Measurements from ENCODE around the gene MTHFSD.

DNA sequence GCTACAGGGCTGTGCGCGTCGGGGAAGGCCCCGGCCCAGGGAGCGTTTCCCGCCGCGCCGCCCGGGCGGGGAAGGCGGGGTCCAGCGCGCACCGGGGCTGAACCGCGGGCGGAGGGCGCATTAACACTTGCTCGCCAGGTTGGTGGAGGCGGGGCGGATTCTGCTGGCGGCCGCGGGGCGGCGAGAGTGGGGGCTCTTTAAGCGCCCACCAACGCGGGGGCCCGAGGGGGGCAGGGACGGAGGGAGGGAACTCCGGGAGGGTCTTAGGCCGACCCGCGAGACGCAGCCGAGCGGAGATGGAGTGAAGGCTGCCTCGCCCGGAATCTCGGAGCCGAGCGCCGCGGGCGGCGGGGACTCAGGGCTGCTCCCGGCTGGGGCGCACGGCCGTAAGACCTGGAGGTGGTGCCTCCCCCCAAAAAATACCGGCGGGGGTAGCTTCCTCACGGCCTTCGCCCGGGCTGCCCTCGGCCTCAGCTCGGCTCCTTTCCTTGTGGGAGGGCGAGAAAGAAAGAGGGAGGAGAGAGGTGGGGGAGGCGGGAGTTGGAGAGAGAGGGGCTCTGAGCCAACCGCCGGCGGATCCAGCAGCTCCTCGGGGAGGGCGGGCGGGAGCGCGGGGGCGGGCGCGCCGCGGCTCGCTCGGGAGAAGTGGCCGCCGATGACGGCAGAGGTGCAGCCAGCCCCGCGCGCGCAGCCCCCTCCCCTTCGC, 45.1 kb downstream of the MTHFSD start:
- TF ChIP-seq GATA2 (CRISPR knock-in tag; IDR thresholded peaks at IDR 0.05) (no peak), POLR2AphosphoS5 (IDR thresholded peaks at IDR 0.05; ENCODE audit: low read depth, low read length) (no peak), JUND (IDR thresholded peaks at IDR 0.05) (no peak), CTCF (IDR thresholded peaks at IDR 0.05) (no peak), MAX (IDR thresholded peaks at IDR 0.05; ENCODE audit: low read depth) (no peak), REST (IDR thresholded peaks at IDR 0.05; ENCODE audit: low read depth, low read length) (no peak), CHD2 (IDR thresholded peaks at IDR 0.05; ENCODE audit: low read length, partially characterized antibody) (no peak)
